GM10847 (cell line): ENCODE data around the gene PTPN12.

Experiments used
- POLR2A ChIP-seq: IDR thresholded peaks from 2 replicates; pipeline ENCODE4 v1.6.1; 2011; ENCODE audit not compliant: insufficient read length; ENCODE audit errors: extremely low read depth

PTPN12 gene

DNA sequence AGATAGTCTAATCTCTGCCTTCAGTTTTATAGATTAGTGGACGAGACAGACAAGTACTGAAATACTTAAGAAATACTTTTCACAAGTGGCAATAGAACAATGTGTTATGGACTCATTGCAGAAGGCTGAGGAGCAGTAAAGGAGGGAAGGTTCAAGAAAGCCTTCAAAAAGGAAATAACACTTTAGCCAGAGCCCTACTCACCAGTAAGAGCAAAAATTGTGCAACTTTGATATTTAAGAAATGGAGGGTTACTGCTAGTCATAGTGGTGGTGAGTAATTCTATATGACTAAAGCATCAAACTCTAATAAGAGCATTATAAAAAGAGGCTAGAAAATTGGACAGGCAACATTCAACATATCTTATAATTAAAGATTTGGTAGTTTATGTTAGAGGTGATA, 28.8 kb downstream of the PTPN12 start:
- no peak for TF ChIP-seq POLR2A

DNA sequence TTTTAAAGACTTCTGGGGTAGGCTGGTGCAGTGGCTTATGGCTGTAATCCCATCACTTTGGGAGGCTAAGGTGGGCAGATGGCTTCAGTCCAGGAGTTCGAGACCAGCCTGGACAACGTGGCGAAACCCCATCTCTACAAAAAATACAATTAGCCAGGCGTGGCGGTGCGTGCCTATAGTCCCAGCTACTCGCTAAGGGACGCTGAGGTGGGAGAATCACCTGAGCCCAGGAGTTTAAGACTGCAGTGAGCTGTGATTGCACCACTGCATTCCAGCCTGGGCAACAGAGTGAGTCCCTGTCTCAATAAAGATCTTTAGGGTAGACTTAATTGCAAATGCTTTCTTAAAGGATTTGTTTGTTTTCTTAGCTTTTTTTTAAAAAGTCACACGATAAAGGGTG, 29.3 kb downstream of the PTPN12 start:
- no peak for TF ChIP-seq POLR2A

DNA sequence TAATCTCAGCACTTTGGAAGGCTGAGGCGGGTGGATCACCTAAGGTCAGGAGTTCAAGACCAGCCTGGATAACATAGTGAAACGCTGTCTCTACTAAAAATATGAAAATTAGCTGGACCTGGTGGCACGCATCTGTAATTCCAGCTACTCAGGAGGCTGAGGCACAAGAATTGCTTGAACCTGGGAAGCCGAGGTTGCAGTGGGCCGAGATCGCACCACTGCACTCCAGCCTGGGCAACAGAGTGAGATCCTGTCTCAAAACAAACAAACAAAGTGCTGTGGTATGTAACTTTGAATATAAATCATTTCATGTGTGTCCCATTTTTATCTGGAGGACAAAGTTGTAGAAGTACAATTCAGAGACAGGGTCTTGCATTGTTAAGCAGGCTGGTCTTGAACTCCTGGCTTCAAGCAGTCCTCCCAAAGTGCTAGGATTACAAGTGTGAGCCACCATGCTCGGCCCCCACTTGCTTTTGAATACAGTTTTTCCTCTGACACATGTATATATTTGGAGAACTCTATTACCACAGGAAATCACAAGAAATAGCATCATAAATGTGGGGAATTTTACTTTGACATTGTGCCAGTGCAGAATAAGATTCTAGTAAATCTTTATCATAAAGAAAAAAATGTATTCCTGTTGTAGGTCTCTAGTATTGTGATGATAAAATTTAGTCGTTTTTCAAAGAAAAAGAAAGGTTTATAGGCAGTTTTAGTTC, 32.6 kb downstream of the PTPN12 start:
- no peak for TF ChIP-seq POLR2A

DNA sequence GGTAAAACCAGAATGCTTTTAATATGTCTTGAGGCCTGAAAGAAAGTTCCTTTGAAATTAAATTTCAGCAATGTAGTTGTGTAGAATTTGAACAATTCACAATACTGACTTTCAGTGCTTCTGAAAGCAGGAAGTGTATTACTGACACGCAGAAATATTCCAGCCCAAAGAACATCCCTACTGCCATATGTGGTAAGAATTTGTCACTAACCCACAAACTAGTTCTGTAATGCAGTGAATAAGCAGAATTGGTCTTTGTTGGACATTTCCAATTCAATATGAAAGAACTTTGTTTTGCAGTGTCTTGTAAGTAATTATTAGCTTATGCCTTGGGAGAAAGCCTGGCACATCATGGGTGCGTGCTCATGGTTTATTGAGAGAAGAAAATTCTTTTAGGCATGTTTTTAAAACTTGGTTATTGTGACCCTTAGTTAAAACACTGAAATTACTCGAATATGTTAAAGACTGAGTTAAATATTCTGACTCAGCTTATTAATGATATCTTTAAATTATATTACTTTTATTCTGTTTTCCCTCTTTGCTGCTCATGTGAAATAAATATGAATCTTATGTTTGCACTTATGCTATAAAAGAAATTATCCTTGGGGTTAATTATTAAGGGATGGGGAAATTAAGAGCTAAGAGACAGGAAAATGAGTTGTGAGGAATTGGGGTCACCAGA, 33.4 kb downstream of the PTPN12 start:
- TF ChIP-seq POLR2A = no peak

DNA sequence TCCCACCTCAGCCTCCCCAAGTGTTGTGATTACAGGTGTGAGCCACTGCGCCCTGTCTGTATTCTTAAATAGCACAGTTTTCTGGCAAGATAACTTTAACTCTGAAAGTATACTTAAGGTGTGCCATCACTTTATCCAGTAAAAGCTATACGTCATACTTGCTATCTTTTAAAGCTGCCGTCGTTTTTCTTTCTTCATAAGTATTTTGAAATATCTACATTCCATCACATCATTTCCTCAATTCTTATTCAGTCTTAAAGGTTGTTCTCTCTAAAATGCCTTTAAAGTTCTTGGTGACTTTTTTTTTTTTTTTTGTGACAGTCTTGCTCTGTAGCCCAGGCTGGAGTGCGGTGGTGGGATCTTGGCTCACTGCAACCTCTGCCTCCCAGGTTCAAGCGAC, 34.7 kb downstream of the PTPN12 start:
- no peak for TF ChIP-seq POLR2A

DNA sequence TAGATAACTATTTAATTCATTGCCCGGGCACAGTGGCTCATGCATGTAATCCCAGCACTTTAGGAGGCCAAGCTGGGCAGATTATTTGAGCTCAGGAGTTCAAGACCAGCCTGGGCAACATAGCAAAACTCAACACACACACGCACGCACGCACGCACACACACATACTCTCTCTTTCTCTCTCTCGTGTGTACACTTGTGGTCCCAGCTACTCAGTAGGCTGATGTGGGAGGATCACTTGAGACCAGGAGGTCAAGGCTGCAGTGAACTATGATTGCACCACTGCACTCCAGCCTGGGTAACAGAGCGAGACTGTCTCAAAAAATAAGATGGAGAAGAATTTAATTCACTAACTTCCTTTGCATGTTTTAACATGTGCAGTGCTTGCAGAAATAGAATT, 38.1 kb downstream of the PTPN12 start:
- TF ChIP-seq POLR2A = no peak

DNA sequence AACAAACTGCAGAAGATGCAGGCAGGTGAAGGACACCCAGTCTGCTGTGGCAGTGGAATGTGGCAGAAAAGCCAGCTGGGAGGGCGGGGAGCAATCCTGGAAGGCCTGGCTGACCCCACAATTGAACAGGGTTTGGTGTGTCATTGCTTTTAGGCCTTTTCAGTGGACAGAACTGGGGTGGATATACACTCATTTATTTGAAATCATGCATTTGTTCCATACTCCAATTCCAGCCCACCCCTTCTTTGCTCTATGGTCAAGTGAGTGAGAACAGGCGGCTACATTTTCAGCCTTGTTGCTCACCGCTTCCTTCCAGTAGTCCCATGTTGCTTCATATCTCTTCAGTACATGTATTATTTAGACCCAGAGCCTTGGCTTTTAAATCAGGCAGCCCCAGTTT, 39.8 kb downstream of the PTPN12 start:
- no peak for TF ChIP-seq POLR2A

DNA sequence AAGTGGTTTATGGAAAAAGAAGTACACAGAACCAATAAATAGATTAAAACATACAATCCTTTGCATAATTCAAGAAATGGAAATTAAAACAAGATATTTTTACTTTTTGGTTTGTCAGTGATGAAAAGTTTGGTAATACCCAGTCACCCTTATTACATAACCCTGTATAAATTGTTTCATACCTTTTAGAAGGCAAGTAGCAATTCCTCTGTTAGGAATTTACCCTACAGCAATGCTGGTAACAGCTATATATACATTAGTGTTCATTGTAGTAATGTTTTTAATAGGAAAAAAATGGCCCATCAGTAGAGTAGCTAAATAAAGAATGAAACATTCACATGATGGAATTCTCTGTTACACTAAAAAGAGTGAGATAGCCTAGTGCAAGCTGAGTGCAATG, 42.7 kb downstream of the PTPN12 start:
- TF ChIP-seq POLR2A = no peak

DNA sequence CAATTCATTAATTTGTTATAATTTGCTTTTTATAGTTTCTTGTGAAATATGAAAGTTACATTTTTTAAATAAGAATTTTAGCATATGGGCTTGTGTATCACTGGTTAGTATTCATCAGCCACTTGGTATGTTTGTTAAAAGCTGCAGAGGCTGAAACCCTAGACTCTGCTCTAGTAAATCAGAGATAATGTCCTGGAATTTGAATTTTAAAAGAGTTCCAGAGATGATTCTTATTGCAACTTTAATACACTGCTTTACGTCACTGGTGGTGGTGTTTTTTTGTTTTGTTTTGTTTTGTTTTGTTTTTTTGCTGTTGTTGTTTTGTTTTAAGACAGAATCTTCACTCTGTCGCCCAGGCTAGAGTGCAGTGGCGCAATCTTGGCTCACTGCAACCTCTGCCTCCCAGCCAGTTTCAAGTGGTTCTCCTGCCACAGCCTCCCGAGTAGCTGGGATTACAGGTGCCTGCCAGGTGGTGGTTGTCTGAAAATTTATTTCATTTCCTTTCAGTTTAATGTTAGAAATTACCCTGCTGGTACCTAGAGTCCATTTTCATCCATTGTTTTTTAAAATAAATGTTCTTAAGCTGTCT, 43.8 kb downstream of the PTPN12 start:
- TF ChIP-seq POLR2A = no peak

DNA sequence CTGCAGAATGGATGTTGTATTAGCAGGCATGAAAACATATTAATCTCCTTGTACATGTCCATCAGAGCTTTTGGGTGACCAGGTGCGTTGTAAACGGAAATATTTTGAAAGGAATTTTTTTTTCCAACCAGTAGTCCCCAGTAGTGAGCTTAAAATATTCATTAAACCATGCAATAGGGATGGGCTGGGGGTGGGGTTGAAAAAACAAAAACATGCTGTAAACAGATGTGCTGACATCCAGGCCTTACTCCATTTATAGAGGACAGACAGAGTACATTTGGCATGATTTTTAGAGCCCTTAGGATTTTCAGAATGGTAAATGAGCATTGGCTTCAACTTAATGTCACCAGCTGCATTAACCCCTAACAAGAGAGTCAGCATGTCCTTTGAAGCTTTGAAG, 50.2 kb downstream of the PTPN12 start:
- no peak for TF ChIP-seq POLR2A

DNA sequence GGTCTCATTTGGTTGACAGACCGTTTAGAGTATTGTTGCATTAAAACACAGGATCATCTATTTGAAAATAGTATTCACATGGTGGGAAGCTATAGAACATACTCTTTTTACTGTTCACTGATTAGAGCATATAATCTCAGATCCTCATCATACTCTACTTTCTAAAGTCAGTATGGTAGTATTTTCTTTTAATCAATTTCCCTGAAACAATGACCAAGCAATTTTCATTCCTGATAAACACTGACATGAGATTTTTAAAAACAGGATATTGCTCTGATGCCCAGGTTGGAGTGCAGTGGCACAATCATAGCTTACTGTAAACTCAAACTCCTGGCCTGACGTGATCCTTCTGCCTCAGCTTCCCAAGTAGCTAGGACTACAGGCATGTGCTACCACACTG, 63.9 kb downstream of the PTPN12 start:
- no peak for TF ChIP-seq POLR2A

DNA sequence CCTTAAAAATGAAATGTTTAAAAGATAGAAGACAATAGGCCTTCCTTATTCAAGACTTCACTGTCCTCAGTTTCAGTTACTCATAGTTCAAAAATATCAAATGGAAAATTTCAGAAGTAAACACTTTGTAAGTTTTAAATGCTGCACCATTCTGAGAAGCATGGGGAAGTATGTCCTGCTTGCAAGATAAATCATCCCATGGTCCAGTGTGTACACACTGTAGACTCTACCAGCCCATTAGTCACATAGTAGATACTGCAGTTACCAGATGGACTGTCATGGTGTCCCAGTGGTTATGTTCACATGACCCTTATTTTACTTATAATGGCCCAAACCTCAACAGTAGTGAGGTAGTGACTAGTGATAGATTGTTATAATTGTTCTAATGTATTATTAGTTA, 69.5 kb downstream of the PTPN12 start:
- no peak for TF ChIP-seq POLR2A

DNA sequence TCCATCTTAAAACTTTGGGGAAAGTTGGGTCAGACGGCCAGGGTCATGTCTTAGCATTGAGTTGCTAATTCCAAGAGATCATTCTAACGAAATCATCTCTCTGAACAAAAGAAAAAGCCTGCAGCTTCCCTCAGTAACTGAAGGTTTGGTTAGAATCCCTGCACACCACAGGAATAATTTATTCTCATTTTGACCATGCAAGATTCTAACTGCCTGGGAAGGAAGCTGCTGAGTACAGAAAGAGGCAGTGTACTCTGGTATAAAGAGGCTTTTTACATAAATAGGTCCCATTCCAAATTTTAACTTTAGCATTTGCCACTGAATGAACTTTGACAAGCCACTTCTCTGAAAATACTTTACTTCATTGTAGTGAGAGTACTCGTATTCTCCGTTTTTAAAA, 82.2 kb downstream of the PTPN12 start:
- no peak for TF ChIP-seq POLR2A

DNA sequence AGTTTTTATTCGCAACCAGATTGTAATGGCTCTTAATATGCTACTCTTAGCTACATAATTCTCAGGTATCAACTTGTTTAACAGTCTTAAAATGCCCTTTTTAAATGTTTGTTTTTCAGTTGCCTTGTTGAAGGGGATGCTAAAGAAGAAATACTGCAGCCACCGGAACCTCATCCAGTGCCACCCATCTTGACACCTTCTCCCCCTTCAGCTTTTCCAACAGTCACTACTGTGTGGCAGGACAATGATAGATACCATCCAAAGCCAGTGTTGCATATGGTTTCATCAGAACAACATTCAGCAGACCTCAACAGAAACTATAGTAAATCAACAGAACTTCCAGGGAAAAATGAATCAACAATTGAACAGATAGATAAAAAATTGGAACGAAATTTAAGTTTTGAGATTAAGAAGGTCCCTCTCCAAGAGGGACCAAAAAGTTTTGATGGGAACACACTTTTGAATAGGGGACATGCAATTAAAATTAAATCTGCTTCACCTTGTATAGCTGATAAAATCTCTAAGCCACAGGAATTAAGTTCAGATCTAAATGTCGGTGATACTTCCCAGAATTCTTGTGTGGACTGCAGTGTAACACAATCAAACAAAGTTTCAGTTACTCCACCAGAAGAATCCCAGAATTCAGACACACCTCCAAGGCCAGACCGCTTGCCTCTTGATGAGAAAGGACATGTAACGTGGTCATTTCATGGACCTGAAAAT, 89.7 kb downstream of the PTPN12 start:
- no peak for TF ChIP-seq POLR2A

DNA sequence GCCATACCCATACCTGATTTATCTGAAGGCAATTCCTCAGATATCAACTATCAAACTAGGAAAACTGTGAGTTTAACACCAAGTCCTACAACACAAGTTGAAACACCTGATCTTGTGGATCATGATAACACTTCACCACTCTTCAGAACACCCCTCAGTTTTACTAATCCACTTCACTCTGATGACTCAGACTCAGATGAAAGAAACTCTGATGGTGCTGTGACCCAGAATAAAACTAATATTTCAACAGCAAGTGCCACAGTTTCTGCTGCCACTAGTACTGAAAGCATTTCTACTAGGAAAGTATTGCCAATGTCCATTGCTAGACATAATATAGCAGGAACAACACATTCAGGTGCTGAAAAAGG, 90.2 kb downstream of the PTPN12 start:
- TF ChIP-seq POLR2A = no peak

DNA sequence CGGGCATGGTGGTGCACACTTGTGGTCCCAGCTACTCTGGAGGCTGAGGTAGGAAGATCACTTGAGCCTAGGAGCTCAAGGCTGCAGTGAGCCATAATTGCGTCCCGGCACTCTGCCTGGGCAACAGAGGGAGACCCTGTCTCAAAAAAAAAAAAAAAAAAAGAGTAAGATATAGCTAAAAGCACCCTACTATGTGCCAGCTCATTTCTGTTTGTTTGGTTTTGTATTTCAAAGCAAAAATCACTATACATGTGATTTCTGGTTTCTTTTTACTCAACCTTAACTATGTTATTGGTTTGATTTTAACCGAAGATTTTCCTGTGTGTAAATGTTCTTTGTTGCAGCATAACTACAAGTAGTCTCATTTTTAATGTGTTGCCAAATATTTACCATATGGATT, 92.7 kb downstream of the PTPN12 start:
- TF ChIP-seq POLR2A = no peak

DNA sequence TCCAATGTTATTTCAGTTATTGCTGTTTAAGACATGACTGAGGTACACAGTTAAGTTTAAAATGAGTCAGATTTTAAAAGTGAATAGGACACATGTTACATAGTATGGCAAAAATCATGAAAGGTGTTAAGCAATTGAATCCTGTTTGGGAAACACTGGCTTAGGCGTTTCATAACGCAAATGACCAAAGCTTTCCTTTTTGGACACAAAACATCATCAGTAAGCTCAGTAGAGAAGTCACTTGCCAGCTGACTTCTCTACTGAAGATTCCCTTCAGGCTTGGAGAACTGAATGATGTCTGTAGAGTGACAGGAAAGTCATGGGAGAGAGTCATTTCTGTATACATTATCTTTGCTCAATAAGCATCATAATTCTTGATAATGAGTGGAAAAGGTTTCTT, 94.7 kb downstream of the PTPN12 start:
- TF ChIP-seq POLR2A = no peak

DNA sequence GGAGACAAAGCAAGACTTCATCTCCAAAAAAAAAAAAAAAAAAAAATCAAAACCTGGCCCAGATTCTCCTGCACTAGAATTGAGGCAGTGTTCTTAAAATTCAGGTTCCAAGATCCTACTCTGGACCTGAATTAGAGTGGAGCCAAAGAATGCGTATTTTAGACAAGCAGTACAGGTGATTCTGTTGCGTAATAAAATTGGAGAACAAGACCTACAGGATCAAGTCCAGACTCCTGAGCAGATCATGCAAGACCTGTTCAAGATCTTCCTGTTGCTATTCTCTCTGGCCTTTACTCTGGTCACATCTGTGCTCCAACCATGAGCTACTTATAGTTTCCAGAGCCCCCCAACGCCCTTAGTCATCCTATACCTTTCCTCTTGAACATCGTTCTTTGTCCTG, 107.7 kb downstream of the PTPN12 start:
- no peak for TF ChIP-seq POLR2A
